ENCODE results near the gene OCIAD1. TPM values are rescaled to one million over a fixed set of nuclear protein-coding genes. Genes with fewer than 3 reads are reported as not detected.

Gene OCIAD1
- total RNA-seq, 2 experiments from 2014 or later: 76.1 to 136 TPM

- BruUV-seq (replicated peaks): no TSS peak
- POLR2A ChIA-PET: interaction anchor here (0.6 to 1.7 kb wide), 6 partner anchors 8 to 164 kb away, joined by 3 to 7 read pairs (median 4); partner anchors contain the start of gene FRYL
- no peak overlapping the region for H3K4me2 ChIP-seq (ENCODE audit: low read length)
- H2AFZ ChIP-seq (ENCODE audit: low read length): no peak overlapping the region
- no peak overlapping the region for H3K4me3 ChIP-seq (ENCODE audit: low read depth, low read length, poor library complexity, severe bottlenecking)
- H3K4me1 ChIP-seq (ENCODE audit: insufficient read depth, low read length, poor library complexity, severe bottlenecking): peaks cover 4% of the 10 kb centered on the region
- CTCF ChIA-PET (ENCODE audit: unreplicated experiment): no interaction called here
- no peak for DNase-seq (ENCODE audit: low spot score)
- intact Hi-C loops (cut with micrococcal nuclease; ENCODE audit: unreplicated experiment): no loop called here
- H3K79me2 ChIP-seq (ENCODE audit: insufficient read depth, low read depth, low read length): no peaks in the 10 kb centered on the region
- TF ChIP-seq EZH2phosphoT487 (IDR thresholded peaks at IDR 0.05; ENCODE audit: borderline replicate concordance, low read depth, low read length) (no peak), CTCF (conservative IDR thresholded peaks at IDR 0.05; ENCODE audit: low read length) (peak; percentile 30; the same call in 1 of the 2 replicates)
- no peaks in the 10 kb centered on the region for H3K9me2 ChIP-seq (ENCODE audit: insufficient read depth, low read length)
- H3K9me3 ChIP-seq (ENCODE audit: low read length): no peaks in the 10 kb centered on the region
- H3K36me3 ChIP-seq (ENCODE audit: insufficient read depth, low read length): no peaks in the 10 kb centered on the region
- H3K27ac ChIP-seq (ENCODE audit: low read depth, low read length, poor library complexity, severe bottlenecking): no peak overlapping the region
- no peaks in the 10 kb centered on the region for H4K20me1 ChIP-seq (ENCODE audit: insufficient read depth, low read length)
Observed at GRCh38 chr4:48801016-48801715, 29.7 kb upstream of the OCIAD1 start.

GRCh38 chr4:48804584-48805301 is 26.1 kb upstream of the OCIAD1 start:
- no peak for DNase-seq (ENCODE audit: low spot score)
- no peak overlapping the region for H3K4me2 ChIP-seq (ENCODE audit: low read length)
- no peaks in the 10 kb centered on the region for H3K36me3 ChIP-seq (ENCODE audit: insufficient read depth, low read length)
- H4K20me1 ChIP-seq (ENCODE audit: insufficient read depth, low read length): no peaks in the 10 kb centered on the region
- no peaks in the 10 kb centered on the region for H3K79me2 ChIP-seq (ENCODE audit: insufficient read depth, low read depth, low read length)
- ChIA-PET CTCF (ENCODE audit: unreplicated experiment) (no interaction called here), POLR2A (interaction anchor here (0.5 to 2.3 kb wide), 8 partner anchors 14 to 110 kb away, joined by 3 to 7 read pairs (median 4); partner anchors contain the start of gene FRYL)
- intact Hi-C loops (cut with micrococcal nuclease; ENCODE audit: unreplicated experiment): no loop called here
- TF ChIP-seq EZH2phosphoT487 (IDR thresholded peaks at IDR 0.05; ENCODE audit: borderline replicate concordance, low read depth, low read length) (no peak), CTCF (conservative IDR thresholded peaks at IDR 0.05; ENCODE audit: low read length) (no peak)
- H2AFZ ChIP-seq (ENCODE audit: low read length): peak overlapping the region; percentile 40; the same call in 1 of the 2 replicates
- peaks cover 13% of the 10 kb centered on the region for H3K4me1 ChIP-seq (ENCODE audit: insufficient read depth, low read length, poor library complexity, severe bottlenecking)
- no peak overlapping the region for H3K27ac ChIP-seq (ENCODE audit: low read depth, low read length, poor library complexity, severe bottlenecking)
- H3K9me2 ChIP-seq (ENCODE audit: insufficient read depth, low read length): no peaks in the 10 kb centered on the region
- no TSS peak for BruUV-seq (replicated peaks)
- H3K9me3 ChIP-seq (ENCODE audit: low read length): no peaks in the 10 kb centered on the region; the same call in 1 of the 2 replicates
- no peak overlapping the region for H3K4me3 ChIP-seq (ENCODE audit: low read depth, low read length, poor library complexity, severe bottlenecking)
